Ascending aorta (tissue), 2 donors: Measurements from ENCODE around the gene ELAVL2. TPM values are rescaled to one million over a fixed set of nuclear protein-coding genes. Genes with fewer than 3 reads are reported as not detected.

Source experiments
- DNase-seq, 2 donors: peaks; one replicate each; pipeline ENCODE4 v3.0.0-alpha.2; 2019; ENCODE audit warnings: low spot score in 2 of 2
- H3K27ac ChIP-seq, 2 donors: fragments of 200-600 bp; sonication (generic); one replicate each; pipeline ENCODE4 v1.5.1; 2016 to 2017; ENCODE audit warnings: mild to moderate bottlenecking in 1 of 2
- H3K27me3 ChIP-seq: fragments of 200-600 bp; sonication (generic); one replicate; pipeline ENCODE4 v1.5.1; 2017
- H3K36me3 ChIP-seq, 2 donors: fragments of 200-600 bp; sonication (generic); one replicate each; pipeline ENCODE4 v1.5.1; 2016
- H3K4me1 ChIP-seq, 2 donors: fragments of 200-600 bp; sonication (generic); one replicate each; pipeline ENCODE4 v1.5.1; 2016 to 2017; ENCODE audit warnings: mild to moderate bottlenecking in 1 of 2
- H3K4me3 ChIP-seq, 2 donors: fragments of 200-600 bp; sonication (generic); one replicate each; pipeline ENCODE4 v1.5.1; 2016 to 2017; ENCODE audit warnings: mild to moderate bottlenecking in 1 of 2
- H3K9me3 ChIP-seq, 2 donors: fragments of 200-600 bp; sonication (generic); one replicate each; pipeline ENCODE4 v1.5.1; 2016
- CTCF ChIP-seq, 3 experiments: fragments of 200-600 bp in 2 of 3; fragments of 450-650 bp in 1 of 3; sonication (generic) in 2 of 3; IDR thresholded peaks; one replicate each; pipeline ENCODE4 v1.5.1; 2016 to 2019; ENCODE audit warnings: antibody characterized with exemption in 3 of 3, mild to moderate bottlenecking in 1 of 3, moderate library complexity in 1 of 3
- intact Hi-C: fragments of 100-400 bp; cut with DNase I; formaldehyde crosslinking; loops from one replicate; pipeline ENCODE4 v1.15.1; 2023
- total RNA-seq: library from RNA; depleted of rRNA; stranded (reverse); fragments of >200 nt; gene quantifications from one replicate; pipeline ENCODE4 v1.1.0, GENCODE V29; 2016

ELAVL2 gene
- total RNA-seq, 1 donor from 2014 or later = not detected

GRCh38 chr9:23651051-23651450 lies 175.0 kb downstream of the ELAVL2 start:
- DNase-seq = no peak
- TF ChIP-seq CTCF (IDR thresholded peaks at IDR 0.05) = no peak
- no peak overlapping the region for H3K4me3 ChIP-seq
- H3K4me1 ChIP-seq = no peaks in the 10 kb centered on the region
- H3K9me3 ChIP-seq = no peaks in the 10 kb centered on the region
- intact Hi-C loops = no loop called here
- no peaks in the 10 kb centered on the region for H3K27me3 ChIP-seq
- H3K27ac ChIP-seq = no peak overlapping the region
- no peaks in the 10 kb centered on the region for H3K36me3 ChIP-seq

- intact Hi-C loops = no loop called here
- H3K27ac ChIP-seq = no peak overlapping the region
- H3K4me1 ChIP-seq = no peaks in the 10 kb centered on the region
- H3K4me3 ChIP-seq = no peak overlapping the region
- no peaks in the 10 kb centered on the region for H3K36me3 ChIP-seq
- no peaks in the 10 kb centered on the region for H3K27me3 ChIP-seq
- no peak for DNase-seq
- no peaks in the 10 kb centered on the region for H3K9me3 ChIP-seq
- no peak for TF ChIP-seq CTCF (IDR thresholded peaks at IDR 0.05)
Measured at GRCh38 chr9:23648651-23649050, 177.4 kb downstream of the ELAVL2 start.

GRCh38 chr9:23644896-23645295 lies 181.1 kb downstream of the ELAVL2 start:
- Histone ChIP-seq H3K9me3 (no peaks in the 10 kb centered on the region), H3K4me1 (no peaks in the 10 kb centered on the region), H3K36me3 (no peaks in the 10 kb centered on the region), H3K27ac (no peak overlapping the region), H3K4me3 (no peak overlapping the region), H3K27me3 (no peaks in the 10 kb centered on the region)
- TF ChIP-seq CTCF (IDR thresholded peaks at IDR 0.05) = no peak
- intact Hi-C loops = no loop called here
- no peak for DNase-seq

GRCh38 chr9:23644326-23644725 lies 181.7 kb downstream of the ELAVL2 start:
- no peak overlapping the region for H3K27ac ChIP-seq
- no peak for TF ChIP-seq CTCF (IDR thresholded peaks at IDR 0.05)
- no peaks in the 10 kb centered on the region for H3K9me3 ChIP-seq
- H3K4me3 ChIP-seq = no peak overlapping the region
- no peaks in the 10 kb centered on the region for H3K4me1 ChIP-seq
- DNase-seq = no peak
- H3K27me3 ChIP-seq = no peaks in the 10 kb centered on the region
- H3K36me3 ChIP-seq = no peaks in the 10 kb centered on the region
- intact Hi-C loops = no loop called here

GRCh38 chr9:23643656-23644258 lies 182.3 kb downstream of the ELAVL2 start:
- Histone ChIP-seq H3K27ac (no peak overlapping the region), H3K9me3 (no peaks in the 10 kb centered on the region), H3K4me3 (no peak overlapping the region), H3K36me3 (no peaks in the 10 kb centered on the region), H3K27me3 (no peaks in the 10 kb centered on the region), H3K4me1 (no peaks in the 10 kb centered on the region)
- intact Hi-C loops = no loop called here
- TF ChIP-seq CTCF (IDR thresholded peaks at IDR 0.05) = no peak
- DNase-seq = no peak
